NOMO-1 treated with dmso at 0.1 percent for 144 hours (cell line): ENCODE results near the gene TMEM72.
"Not testable (repeated sequence)": the region's sequence is repeated elsewhere in the genome, so short reads cannot be mapped to it uniquely, and the experiment has no call there.

Source experiments
- DNase-seq: peaks from one replicate; lab custom pipeline; 2025; ENCODE audit not compliant: unreplicated experiment; lab: John Stamatoyannopoulos, UW

Gene TMEM72

GRCh38 chr10:44911081-44911540, at the start of gene TMEM72:
TMEM72 (plus strand) TSS chr10:44911337; CDS start chr10:44911513, 176 bp downstream.
- DNase-seq, result no peak

GRCh38 chr10:44862006-44862751, 49.0 kb upstream of the TMEM72 start:
- no peak for DNase-seq

- DNase-seq, result no peak
These were observed 48.2 kb upstream of the TMEM72 start for GRCh38 chr10:44862924-44863323.

GRCh38 chr10:44863344-44864047, 47.6 kb upstream of the TMEM72 start:
- DNase-seq, result no peak

GRCh38 chr10:44864051-44864450, 47.1 kb upstream of the TMEM72 start:
- no peak for DNase-seq

- peak; percentile 70 for DNase-seq
These were observed 46.4 kb upstream of the TMEM72 start for GRCh38 chr10:44864637-44865288.

- DNase-seq, result no peak
These were observed 45.9 kb upstream of the TMEM72 start for GRCh38 chr10:44865289-44865671.

- DNase-seq, result not testable (repeated sequence)
These were observed 44.8 kb upstream of the TMEM72 start for GRCh38 chr10:44866367-44866766.

- DNase-seq, result no peak
These were observed 41.1 kb upstream of the TMEM72 start for GRCh38 chr10:44870031-44870430.

GRCh38 chr10:44873160-44873559, 38.0 kb upstream of the TMEM72 start:
- DNase-seq, result no peak

- no peak for DNase-seq
These were observed 37.0 kb upstream of the TMEM72 start for GRCh38 chr10:44874166-44874565.

- peak; percentile 14 for DNase-seq
These were observed 32.2 kb upstream of the TMEM72 start for GRCh38 chr10:44878706-44879530.

- DNase-seq, result no peak
These were observed 31.6 kb upstream of the TMEM72 start for GRCh38 chr10:44879531-44879899.

- no peak for DNase-seq
These were observed 30.9 kb upstream of the TMEM72 start for GRCh38 chr10:44880090-44880715.

GRCh38 chr10:44881649-44882048, 29.5 kb upstream of the TMEM72 start:
- DNase-seq, result peak; percentile 21

GRCh38 chr10:44882166-44882720, 28.9 kb upstream of the TMEM72 start:
- DNase-seq, result no peak

- no peak for DNase-seq
These were observed 27.4 kb upstream of the TMEM72 start for GRCh38 chr10:44883593-44884331.

- DNase-seq, result no peak
These were observed 25.4 kb upstream of the TMEM72 start for GRCh38 chr10:44885710-44886109.

GRCh38 chr10:44886966-44887365, 24.2 kb upstream of the TMEM72 start:
- no peak for DNase-seq

GRCh38 chr10:44888886-44889285, 22.3 kb upstream of the TMEM72 start:
- DNase-seq, result no peak
